Measurements from ENCODE around the gene ZNF841. TPM values are rescaled to one million over a fixed set of nuclear protein-coding genes. Genes with fewer than 3 reads are reported as not detected.

The ZNF841 gene
- total RNA-seq, 2 donors from 2014 or later = 12.5 to 12.8 TPM

- Histone ChIP-seq H3K4me1 (no peaks in the 10 kb centered on the region), H3K27me3 (no peaks in the 10 kb centered on the region), H3K4me3 (no peak overlapping the region), H3K9me3 (peaks cover 49% of the 10 kb centered on the region), H3K36me3 (peaks cover 16% of the 10 kb centered on the region), H3K9ac (ENCODE audit: low read depth in 2 of 2, low read length in 2 of 2) (no peak overlapping the region), H3K27ac (no peak overlapping the region)
- DNase-seq = no peak
- intact Hi-C loops (cut with DNase I) = no loop called here
- TF ChIP-seq, protein P1, sequence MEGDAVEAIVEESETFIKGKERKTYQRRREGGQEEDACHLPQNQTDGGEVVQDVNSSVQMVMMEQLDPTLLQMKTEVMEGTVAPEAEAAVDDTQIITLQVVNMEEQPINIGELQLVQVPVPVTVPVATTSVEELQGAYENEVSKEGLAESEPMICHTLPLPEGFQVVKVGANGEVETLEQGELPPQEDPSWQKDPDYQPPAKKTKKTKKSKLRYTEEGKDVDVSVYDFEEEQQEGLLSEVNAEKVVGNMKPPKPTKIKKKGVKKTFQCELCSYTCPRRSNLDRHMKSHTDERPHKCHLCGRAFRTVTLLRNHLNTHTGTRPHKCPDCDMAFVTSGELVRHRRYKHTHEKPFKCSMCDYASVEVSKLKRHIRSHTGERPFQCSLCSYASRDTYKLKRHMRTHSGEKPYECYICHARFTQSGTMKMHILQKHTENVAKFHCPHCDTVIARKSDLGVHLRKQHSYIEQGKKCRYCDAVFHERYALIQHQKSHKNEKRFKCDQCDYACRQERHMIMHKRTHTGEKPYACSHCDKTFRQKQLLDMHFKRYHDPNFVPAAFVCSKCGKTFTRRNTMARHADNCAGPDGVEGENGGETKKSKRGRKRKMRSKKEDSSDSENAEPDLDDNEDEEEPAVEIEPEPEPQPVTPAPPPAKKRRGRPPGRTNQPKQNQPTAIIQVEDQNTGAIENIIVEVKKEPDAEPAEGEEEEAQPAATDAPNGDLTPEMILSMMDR (IDR thresholded peaks at IDR 0.05) = no peak
Observed at GRCh38 chr19:52114691-52115090, 19.1 kb upstream of the ZNF841 start.

GRCh38 chr19:52112624-52113023 lies 17.1 kb upstream of the ZNF841 start:
- no peak overlapping the region for H3K27ac ChIP-seq
- no peaks in the 10 kb centered on the region for H3K4me1 ChIP-seq
- H3K27me3 ChIP-seq = no peaks in the 10 kb centered on the region
- intact Hi-C loops (cut with DNase I) = no loop called here
- DNase-seq = no peak
- peaks cover 41% of the 10 kb centered on the region for H3K9me3 ChIP-seq
- no peak overlapping the region for H3K9ac ChIP-seq (ENCODE audit: low read depth in 2 of 2, low read length in 2 of 2)
- TF ChIP-seq, protein P1 (IDR thresholded peaks at IDR 0.05) = no peak
- H3K36me3 ChIP-seq = peaks cover 16% of the 10 kb centered on the region
- no peak overlapping the region for H3K4me3 ChIP-seq

DNA sequence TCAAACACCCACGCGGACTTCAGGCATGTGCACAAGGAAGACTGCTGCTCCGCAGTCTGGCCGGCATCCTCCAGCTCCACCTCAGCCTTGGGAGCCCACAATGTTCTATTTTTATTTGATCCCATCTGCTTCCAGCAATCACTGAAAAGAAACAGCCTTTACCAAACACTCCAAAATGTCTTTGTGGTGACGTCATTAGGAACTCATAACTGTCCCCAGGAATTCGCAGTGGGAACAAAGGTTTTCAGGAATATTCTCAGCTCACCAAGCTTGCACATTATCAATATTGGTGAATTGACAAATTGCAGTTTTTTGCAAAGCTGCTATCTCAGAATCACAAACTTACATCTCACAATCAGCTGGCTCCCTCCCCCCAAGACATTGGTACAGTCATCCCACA lies 15.2 kb upstream of the ZNF841 start:
- no peak overlapping the region for H3K4me3 ChIP-seq

DNA sequence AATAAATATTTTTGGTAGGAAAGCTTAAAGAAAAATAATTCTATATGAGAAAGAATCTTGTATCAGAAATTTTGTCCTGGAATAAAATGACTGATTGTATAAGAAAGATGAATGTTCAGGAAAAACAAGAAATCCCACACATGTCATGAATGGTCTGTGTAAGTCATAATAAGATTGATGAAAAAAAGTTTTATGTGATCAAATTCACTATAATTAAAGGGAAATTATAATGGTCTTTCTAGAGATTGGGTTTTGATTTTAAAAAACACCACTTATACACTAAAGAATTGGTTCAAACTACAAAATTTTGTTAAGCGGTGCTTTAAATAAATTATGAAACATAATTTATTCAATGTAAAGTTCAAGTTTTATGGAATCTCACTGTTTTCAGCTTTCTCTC lies 7.2 kb upstream of the ZNF841 start:
- no peaks in the 10 kb centered on the region for H3K9me3 ChIP-seq
- intact Hi-C loops (cut with DNase I) = no loop called here
- H3K9ac ChIP-seq (ENCODE audit: low read depth in 2 of 2, low read length in 2 of 2) = no peak overlapping the region
- TF ChIP-seq, protein P1 (IDR thresholded peaks at IDR 0.05) = no peak
- H3K4me3 ChIP-seq = no peak overlapping the region
- DNase-seq = no peak
- no peak overlapping the region for H3K27ac ChIP-seq
- no peaks in the 10 kb centered on the region for H3K36me3 ChIP-seq
- no peaks in the 10 kb centered on the region for H3K4me1 ChIP-seq
- H3K27me3 ChIP-seq = no peaks in the 10 kb centered on the region

More for the DNA sequence above, 15.2 kb upstream of the ZNF841 start:
- TF ChIP-seq, protein P1 (IDR thresholded peaks at IDR 0.05) = no peak
- Histone ChIP-seq H3K4me1 (no peaks in the 10 kb centered on the region), H3K27me3 (no peaks in the 10 kb centered on the region), H3K9me3 (peaks cover 41% of the 10 kb centered on the region), H3K9ac (ENCODE audit: low read depth in 2 of 2, low read length in 2 of 2) (no peak overlapping the region), H3K36me3 (peaks cover 6% of the 10 kb centered on the region), H3K27ac (no peak overlapping the region)
- no peak for DNase-seq
- intact Hi-C loops (cut with DNase I) = no loop called here

DNA sequence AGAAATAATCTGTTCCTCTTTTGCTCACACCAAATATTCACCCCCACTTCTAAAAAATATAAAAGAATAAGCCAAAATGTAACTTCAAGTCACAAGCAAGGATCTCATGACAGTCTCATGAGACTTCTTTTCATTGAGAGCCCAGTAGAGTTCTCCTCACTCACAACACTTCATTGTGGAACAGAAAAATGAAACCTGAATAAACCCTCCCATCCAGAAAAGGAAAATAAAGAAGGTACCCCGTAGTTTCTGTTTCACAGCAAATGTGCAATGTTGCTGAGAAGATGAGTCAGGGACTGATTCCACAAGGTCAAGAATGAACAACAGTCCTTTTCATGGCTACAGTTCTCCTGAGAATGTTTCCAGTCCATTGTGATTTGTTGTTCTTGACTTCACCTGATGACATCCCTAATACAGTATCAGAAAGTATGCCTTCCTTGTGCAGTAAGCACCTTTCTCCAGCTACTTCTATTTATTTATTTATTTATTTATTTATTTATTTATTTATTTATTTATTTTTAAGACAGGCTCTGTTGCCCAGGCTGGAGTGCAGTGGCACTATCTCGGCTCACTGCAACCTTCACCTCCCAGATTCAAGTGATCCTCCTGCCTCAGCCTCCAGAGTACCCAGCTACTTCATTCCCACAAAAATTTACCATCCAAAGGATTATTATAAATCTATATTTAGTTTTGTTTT lies 6.4 kb upstream of the ZNF841 start:
- intact Hi-C loops (cut with DNase I) = no loop called here
- Histone ChIP-seq H3K9me3 (no peaks in the 10 kb centered on the region), H3K27me3 (no peaks in the 10 kb centered on the region), H3K36me3 (no peaks in the 10 kb centered on the region), H3K4me1 (no peaks in the 10 kb centered on the region), H3K4me3 (no peak overlapping the region), H3K27ac (no peak overlapping the region), H3K9ac (ENCODE audit: low read depth in 2 of 2, low read length in 2 of 2) (no peak overlapping the region)
- no peak for DNase-seq
- TF ChIP-seq, protein P1 (IDR thresholded peaks at IDR 0.05) = no peak
